Stimulated activated CD4-positive, alpha-beta T cell treated with anti-CD3 and anti-CD28 coated beads, Interleukin-2, amount 100 ng/mL, for 24 hours (primary cell): Measurements from ENCODE around the gene INVS.
"Not testable (repeated sequence)": the region's sequence is repeated elsewhere in the genome, so short reads cannot be mapped to it uniquely, and the experiment has no call there.

Source experiments
- DNase-seq, 2 donors: peaks; one replicate each; pipeline ENCODE4 v3.0.0-alpha.2; 2020

Gene INVS

GRCh38 chr9:100098887-100099721 is at the start of gene INVS, which contains the start of gene ERP44:
TSS of gene INVS (plus strand) at chr9:100099243. CDS start at chr9:100104522, 5,279 bp downstream.
TSS of gene ERP44 (minus strand) at chr9:100099000. CDS start at chr9:100098840, 160 bp downstream.
- DNase-seq = peak; percentile 95 to 97

GRCh38 chr9:100049551-100049950 is 49.5 kb upstream of the INVS start:
- DNase-seq = no peak

GRCh38 chr9:100052375-100052774 is 46.7 kb upstream of the INVS start:
- DNase-seq = no peak

GRCh38 chr9:100056561-100056960 is 42.5 kb upstream of the INVS start:
- no peak for DNase-seq

- no peak for DNase-seq
Observed at GRCh38 chr9:100057624-100058023, 41.4 kb upstream of the INVS start.

GRCh38 chr9:100058699-100059579 is 40.1 kb upstream of the INVS start:
- DNase-seq = no peak

GRCh38 chr9:100062683-100063082 is 36.4 kb upstream of the INVS start:
- DNase-seq = not testable (repeated sequence)

GRCh38 chr9:100063185-100063584 is 35.9 kb upstream of the INVS start:
- no peak for DNase-seq

- DNase-seq = no peak
Observed at GRCh38 chr9:100064872-100065581, 34.0 kb upstream of the INVS start.

GRCh38 chr9:100066539-100066938 is 32.5 kb upstream of the INVS start:
- no peak for DNase-seq

- DNase-seq = not testable (repeated sequence)
Observed at GRCh38 chr9:100067990-100068389, 31.1 kb upstream of the INVS start.

- DNase-seq = not testable (repeated sequence)
Observed at GRCh38 chr9:100069068-100069467, 30.0 kb upstream of the INVS start.

GRCh38 chr9:100070104-100071041 is 28.7 kb upstream of the INVS start:
- DNase-seq = no peak

GRCh38 chr9:100071271-100071670 is 27.8 kb upstream of the INVS start:
- no peak for DNase-seq

- DNase-seq = no peak
Observed at GRCh38 chr9:100072805-100073204, 26.2 kb upstream of the INVS start.

GRCh38 chr9:100074093-100074492 is 24.9 kb upstream of the INVS start:
- DNase-seq = no peak

- no peak for DNase-seq
Observed at GRCh38 chr9:100074989-100075388, 24.1 kb upstream of the INVS start.

- not testable (repeated sequence) for DNase-seq
Observed at GRCh38 chr9:100076256-100076655, 22.8 kb upstream of the INVS start.

- DNase-seq = no peak
Observed at GRCh38 chr9:100082782-100083181, 16.3 kb upstream of the INVS start.

GRCh38 chr9:100083448-100084127 is 15.5 kb upstream of the INVS start:
- no peak for DNase-seq

- DNase-seq = no peak
Observed at GRCh38 chr9:100084128-100084453, 15.0 kb upstream of the INVS start.
